Measurements from ENCODE around the gene ZAR1L.

ZAR1L gene

DNA sequence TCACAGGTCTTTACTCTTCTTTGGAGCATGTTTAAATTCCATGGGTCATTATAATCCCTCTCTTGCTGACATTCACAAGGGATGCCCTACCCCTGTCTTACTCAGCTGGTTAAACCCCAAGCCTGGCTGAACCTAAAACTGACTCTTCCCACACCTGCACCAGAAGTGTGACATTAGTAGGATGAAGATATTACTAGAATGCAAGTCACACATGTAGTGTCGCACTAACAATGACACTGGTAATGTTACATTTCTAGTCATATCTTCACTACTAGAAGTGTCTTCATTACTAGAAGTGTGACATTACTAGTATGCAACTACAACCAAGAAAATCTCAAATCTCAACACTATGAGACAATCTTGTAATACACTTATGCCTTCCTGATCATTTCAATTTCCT is 14.2 kb downstream of the ZAR1L start:
- no peak for DNase-seq (ENCODE audit: low read depth)

DNA sequence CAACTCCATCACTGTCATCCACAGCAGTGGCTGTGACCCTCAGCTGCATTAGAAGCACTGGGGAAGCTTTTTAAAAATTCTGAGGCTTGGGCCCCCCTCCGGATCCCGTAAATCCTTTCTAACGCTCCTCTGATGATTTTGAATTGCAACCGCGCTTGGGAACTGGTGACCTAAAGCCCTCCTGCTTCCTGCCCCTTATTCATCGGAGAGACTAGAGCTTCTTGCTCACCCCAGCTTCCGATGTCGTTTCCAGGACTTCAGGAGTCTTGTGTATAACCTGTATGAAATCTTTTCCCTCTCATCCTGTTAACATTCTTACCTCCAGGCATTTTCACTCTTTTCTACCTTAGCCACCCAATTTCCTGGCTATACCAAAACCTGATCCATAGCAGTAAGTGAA is 14.8 kb downstream of the ZAR1L start:
- no peak for DNase-seq (ENCODE audit: low read depth)

DNA sequence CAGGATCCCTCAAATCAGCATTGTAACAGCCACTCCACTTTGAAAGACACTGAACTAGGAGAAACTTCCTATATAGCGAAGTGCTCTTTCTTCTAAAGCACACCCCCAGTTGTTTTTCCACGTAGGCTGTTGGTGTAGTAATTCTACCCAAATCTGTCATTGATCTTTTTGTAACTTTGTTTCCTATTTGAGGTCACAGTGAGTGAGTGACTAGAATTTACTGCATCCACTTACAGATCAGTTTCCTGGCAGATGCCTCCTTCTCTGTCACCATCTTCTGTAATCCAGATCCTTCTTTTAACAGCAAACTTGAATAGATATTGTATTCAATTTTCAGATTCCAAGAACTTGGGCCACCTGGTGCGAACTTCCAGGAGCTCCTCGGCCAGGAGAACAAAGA is 15.3 kb downstream of the ZAR1L start:
- DNase-seq (ENCODE audit: low read depth): no peak

DNA sequence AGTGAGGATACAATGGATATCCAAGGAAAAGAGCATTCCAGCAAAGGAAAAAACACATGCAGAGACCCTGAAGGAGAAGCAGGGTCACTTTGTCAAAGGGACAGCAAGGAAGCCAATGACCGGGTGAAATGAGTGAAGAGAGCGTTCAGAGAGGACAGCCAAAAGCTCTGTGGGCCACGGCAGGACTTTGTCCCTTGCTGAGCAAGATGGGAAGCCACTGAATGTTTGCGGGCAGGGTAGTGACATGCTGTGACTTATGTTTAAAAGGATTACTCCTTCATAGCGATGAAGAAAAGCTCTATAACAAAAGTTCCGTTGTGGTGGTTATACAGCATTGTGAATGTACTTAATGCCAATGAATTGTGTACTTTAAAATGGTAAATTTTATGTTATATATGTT is 16.5 kb downstream of the ZAR1L start:
- DNase-seq (ENCODE audit: low read depth): no peak

DNA sequence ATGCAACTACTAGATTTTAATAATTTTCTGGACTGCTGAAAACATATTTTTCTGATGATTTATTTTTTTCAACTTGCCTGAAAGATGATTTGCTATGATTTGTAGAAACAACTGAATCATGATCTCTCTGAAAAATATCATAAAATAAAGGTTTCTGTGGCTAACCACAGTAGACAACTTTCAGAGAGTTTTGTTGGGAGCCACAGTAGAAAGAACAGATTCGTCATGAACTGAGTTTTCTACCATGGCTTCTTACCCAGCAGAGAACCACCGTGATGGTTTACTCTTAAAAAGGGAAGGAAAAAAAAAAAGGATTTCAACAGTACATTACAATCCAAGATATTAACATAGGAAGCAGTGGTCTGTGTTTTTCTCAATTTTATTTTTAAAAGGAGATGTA is 18.0 kb downstream of the ZAR1L start:
- DNase-seq (ENCODE audit: low read depth): no peak

DNA sequence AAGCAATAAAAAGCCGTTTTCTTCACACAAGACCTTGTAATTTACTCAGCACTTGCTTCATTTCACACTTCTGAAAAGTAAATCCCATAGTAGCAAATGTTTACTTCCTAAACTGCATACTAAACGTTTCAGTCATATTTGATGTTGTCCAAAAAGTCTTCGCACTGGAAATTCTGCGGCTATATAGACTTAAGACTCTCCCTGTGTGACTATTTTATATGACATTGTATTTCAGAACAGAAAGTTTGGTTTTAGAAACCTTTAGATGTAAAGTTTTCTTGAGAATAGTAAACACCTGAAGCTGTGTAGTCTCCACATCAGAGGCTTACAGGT is 29.6 kb downstream of the ZAR1L start:
- no peak for DNase-seq (ENCODE audit: low read depth)

DNA sequence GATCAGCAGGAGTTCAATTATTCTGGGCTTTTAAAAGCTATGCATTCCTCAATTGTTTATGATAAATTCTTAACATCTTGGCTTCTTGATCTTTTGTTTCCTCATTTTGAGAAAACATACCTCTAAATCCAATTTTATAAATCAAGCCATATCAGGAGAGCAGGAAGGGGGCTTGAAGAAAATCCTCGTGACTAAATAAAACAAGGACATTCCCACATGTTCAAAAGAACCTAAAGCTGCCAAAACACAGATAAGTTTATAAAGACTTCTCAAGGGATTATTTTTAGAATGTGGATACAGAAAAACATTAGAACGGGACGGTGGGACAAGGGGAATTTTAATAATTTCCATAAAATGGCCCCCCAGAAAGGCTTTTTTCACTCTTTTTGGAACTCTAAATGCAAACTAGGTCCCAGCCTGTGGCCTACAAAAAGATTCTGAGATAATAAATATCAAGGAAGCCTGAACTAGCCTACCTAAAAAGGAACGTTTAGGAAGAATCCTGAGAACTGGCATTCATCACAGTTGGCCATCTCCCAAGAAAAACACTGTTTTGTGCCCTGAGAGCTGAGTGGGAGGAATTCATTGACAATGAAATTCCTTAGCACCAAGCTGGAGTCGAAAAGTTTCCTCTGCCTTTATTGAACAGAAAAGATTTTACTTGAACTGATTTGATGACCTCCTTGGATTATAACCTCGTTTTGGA is 30.1 kb downstream of the ZAR1L start:
- DNase-seq (ENCODE audit: low read depth): no peak

DNA sequence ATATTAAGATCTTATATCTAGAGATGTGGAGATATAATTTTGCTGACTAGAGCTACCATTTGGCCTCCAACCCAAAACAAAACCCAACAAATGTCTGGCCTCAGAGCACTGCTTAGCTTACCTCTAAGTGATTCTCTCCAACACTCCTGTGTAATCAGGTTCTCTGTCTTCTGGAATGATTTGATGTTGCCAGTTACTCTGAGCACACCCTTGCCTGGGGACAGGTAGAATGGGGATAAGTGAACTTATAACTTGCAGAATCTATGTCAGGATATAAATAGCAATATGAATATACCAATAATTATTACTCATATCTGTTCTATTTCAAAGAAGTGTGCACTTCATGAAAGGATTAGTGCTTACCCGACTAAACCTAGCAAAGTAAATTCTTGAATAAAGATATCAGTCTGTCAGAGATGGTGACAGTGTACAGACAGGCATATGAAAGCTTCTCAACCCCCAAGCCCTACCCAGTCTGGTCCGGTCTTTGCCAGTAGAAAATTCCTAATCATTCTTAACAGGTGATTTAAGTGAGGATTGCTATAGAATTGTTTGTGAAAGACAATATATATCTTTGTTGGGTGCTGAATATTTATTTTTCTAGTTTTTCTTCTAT is 33.0 kb downstream of the ZAR1L start:
- DNase-seq (ENCODE audit: low read depth): no peak

DNA sequence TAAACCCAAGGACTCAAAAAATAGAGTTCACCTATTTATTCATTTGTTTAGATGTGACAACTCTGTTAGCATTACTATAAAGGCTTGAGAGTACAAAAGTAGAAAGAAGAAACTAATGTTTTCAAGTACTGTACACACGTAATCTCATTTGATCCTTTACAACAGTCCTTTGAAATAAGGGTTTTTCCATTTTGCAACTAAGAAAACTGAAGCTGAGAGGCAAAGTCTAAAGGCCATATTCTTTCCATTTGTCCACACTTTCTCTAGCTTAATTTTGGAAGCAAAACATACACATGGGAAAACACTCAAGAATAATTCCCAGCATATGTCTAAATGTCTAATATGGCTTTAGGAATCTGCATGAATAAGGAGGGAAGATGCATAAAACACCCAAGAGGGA is 34.1 kb downstream of the ZAR1L start:
- DNase-seq (ENCODE audit: low read depth): no peak

DNA sequence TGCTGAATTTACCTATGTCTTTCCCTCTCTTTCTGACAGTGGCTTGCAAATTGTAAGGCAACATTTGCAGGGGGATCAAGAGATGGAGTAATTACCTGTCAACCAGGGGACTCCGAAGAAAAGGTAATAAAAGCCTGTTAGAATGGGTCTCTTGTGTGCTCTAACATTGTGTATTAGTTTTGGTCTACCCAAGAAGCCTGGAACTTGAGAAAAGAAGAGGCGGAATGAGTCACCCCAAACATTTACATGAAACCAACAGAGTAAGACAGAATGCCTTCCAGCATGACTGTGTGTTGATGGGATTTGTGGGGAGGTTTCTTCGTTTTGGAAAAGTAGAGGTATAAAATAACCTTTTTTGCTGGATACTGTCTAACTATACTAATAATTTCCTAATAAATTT is 36.7 kb downstream of the ZAR1L start:
- no peak for DNase-seq (ENCODE audit: low read depth)

DNA sequence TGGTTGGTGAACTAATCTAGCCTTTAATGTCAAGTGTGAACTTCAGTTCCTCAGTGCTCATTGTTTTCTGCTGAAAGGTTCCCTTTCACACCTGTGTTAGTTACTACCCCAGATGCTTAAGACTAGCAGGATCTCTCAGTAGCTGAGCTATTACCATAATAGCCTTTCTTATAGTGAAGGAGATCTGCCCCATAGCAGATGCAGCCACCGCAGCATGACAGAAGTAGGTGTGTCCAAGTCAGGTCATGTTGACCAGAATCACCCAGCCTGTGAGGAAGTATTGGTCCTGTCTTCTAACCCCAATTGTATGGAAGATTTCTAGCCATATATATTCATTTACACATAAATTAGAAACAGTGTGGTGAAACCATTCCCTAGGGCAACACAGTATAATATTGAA is 37.3 kb downstream of the ZAR1L start:
- DNase-seq (ENCODE audit: low read depth): no peak

DNA sequence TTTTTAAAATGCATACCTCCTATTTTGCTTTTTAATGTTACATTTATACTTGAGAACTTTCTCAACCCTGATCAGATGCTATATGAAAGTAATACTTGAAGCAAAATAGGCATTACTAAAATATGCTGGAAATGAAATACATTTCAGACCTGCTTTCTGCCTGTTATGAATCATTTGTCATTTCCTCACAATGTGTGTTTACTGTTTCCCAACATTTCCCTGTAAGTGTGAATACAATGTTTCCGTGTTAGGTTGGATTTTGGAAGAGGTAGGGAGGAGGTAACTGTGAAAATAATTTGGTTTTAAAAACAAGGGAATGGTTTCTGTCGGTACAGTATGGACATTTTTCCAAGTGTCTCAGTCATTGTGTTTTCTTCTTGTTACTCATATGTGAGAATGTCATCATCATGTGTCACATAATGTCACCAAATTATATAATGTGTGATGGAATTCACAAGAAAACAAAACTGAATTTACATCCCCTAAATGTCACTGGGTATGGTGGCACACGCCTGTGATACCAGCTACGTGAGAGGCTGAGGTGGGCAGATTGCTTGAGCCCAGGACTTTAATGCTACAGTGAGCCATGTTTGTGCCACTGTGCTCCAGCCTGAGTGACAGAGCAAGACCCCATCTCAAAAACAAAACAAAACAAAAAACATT is 43.0 kb downstream of the ZAR1L start:
- no peak for DNase-seq (ENCODE audit: low read depth)

DNA sequence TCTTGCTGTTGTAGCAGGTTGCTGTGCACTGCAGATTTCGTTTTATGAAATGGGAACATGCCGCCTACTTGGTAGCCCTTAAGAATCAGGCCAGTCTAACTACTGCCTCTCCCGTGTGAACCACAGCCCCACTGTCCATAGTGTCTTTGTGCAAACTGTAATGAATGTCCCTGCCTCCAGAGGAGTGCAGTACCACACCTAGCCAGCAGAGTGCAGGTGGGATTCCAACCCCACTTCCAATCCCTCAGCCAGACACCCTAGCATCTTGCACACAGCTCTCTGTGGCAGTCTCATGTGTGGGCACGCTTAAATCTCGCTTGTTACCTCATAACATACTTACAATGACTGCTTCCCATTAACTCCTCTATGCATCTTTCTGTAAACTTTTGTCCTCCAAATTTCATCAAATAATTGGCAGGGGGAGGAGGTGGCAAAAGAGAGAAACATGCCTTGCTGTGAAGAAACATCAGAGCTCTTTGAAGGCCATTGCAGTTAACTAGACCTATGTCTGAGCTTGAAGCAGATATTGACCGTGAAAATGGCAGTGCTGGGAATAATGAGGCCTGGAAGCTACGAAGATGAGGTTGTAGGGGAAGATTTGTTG is 47.2 kb downstream of the ZAR1L start:
- DNase-seq (ENCODE audit: low read depth): peak; percentile 21

DNA sequence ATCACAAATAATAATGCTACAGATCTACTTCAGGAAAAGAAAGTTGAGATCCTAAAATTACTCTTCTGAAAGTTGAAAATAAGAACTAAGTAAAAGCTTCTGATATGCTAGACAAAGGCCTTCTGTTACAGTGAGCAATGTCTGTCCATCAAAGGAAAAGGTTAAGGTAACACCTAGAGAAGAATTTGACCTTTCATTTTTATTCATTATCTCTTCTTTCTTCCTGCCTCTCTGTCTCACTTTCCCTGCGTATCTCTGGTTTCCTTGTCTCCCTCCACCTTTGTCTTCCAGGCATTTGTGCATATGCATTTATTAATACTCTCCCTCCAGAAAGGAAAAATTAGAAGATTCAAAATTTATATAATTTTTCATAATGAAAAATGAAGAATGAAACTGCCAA is 49.0 kb downstream of the ZAR1L start:
- no peak for DNase-seq (ENCODE audit: low read depth)

DNA sequence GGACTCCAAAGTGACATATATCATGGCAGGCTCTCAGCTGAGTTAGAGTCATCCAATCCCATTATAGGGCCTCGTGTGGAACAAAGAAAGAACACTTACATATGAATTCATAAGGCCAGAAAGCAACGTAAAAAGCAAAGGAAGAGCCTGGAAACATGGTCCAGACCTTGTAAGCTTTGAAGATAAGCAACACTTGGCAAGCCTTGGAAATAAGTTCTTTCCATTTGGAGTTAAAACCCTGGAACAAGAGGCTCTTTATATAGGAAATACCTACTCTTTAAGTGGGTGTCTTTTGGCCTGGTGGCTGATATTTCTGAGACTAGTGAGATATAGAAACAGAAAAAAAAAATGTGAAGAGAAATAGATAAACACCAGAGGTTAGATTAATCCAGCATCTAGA is 49.4 kb downstream of the ZAR1L start:
- DNase-seq (ENCODE audit: low read depth): no peak

DNA sequence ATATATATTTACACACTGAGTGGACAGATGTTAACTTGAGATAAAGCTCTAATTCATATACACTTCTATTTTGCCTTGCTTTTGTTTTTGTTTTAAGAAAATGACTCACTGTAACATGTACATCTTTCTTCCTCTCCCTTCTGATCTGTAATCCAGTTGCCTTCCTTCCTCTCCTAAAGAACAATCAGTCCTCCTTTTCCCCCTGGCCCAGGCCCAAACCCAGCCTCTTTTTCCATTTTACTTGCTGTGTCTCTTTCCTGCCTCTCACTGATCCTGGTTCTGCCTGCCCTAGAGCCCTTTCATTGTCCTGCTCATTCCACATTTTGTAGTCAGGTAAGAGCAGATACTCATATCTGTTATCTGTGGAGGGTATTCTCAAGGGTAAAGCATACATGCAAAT is 50.8 kb downstream of the ZAR1L start:
- no peak for DNase-seq (ENCODE audit: low read depth)

DNA sequence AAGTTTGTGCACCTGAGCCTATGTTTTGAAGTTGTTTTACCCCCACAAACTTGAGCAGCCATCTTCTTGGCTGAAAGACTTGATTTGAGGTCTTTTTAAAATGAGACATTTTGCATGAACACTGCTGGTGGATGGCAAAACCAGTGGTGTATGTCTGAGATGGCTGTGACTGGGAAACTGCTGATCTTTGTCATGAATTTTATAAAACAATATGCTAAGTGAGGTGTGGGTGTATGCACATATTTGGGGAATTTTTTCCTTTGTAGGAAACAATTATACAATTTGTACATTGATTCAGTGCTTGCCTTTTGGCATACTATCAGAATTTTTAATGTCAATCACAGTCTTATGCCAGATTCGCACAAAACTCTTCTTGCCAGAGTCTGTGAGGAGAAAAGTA is 52.5 kb downstream of the ZAR1L start:
- DNase-seq (ENCODE audit: low read depth): no peak

DNA sequence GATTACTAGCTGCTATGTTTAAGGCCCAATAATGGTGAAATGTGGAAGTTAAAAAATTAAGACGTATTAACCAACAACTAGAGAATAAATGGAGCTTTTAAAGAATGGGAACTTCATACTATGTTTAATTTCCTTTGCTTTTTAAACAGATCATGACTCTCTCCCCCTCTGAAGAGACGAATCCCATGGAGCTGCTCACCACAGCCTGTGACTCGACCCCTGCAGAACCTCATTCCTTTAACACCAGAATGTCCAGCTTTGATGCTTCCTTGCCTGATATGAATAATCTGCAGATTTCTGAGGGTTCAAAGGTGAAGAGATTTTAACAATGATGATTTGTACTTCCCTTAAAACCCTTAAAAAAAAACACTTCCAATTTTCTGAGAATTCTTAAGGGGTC is 53.0 kb downstream of the ZAR1L start:
- no peak for DNase-seq (ENCODE audit: low read depth)

DNA sequence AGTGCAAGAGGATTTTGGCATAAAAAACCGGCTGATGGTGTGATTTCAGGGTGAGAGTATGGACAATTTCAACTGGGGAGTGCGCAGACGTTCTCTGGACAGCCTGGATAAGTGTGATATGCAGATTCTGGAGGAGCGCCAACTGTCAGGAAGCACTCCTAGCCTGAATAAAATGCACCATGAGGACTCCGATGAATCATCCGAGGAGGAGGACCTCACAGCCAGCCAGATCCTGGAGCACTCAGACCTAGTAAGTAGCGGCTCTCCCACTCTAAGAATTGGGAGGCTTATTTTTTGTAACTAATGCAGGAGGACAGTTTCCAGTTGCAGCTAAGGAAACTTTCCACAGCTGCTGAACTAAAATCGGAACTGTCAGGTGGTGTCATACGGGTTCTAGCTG is 53.6 kb downstream of the ZAR1L start:
- DNase-seq (ENCODE audit: low read depth): no peak

DNA sequence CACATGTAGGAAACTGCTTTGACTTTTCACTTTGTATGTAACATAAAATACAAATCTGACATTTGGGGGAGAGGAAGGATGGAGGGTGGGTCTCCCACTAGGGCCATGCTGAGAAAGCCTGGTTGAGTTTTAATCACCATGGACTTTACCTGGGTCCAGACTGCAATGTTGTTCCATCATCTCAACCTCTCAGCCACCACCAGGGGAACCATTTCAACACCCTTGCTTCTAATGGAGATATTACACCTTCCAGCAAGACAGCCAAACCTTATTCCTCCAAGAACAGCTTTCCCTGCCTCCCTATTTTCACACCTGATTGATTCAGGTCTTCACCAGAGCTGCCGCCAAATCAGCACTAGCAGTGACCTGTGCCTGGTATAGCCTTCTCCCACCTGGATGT is 56.0 kb downstream of the ZAR1L start:
- DNase-seq (ENCODE audit: low read depth): no peak

DNA sequence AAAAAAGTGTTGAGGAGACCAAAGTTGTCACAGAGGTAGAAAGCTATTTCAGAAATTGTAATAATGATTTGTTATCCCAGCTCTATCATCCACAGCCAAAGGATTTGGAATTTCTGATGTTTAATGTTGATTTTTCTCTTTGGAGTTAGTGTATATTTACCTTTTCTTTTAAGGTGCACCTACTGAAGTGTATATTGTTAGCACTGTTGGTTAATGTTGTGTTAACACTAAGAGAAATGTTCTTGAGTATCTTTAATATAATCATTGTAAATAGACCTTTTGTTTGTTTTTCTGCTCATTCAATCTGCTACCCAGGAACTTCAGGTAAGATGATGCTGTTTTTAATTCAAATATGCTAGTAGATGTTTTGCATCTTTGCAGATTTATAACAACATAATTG is 57.5 kb downstream of the ZAR1L start:
- DNase-seq (ENCODE audit: low read depth): no peak

DNA sequence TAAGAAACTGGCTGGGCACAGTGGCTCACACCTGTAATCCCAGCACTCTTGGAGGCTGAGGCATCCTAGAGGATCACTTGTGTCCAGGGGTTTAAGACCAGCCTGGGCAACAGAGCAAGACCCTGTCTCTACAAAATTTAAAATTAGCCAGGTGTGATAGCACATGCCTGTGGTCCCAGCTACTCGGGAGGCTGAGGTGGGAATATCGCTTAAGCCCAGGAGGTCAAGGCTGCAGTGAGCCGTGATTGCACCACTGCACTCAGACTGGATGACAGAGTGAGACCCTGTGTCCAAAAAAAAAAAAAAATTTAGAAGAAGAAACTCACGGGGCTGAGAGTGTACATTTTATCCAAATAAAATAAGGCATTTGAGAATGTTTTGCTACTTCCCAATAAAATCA is 58.9 kb downstream of the ZAR1L start:
- no peak for DNase-seq (ENCODE audit: low read depth)

DNA sequence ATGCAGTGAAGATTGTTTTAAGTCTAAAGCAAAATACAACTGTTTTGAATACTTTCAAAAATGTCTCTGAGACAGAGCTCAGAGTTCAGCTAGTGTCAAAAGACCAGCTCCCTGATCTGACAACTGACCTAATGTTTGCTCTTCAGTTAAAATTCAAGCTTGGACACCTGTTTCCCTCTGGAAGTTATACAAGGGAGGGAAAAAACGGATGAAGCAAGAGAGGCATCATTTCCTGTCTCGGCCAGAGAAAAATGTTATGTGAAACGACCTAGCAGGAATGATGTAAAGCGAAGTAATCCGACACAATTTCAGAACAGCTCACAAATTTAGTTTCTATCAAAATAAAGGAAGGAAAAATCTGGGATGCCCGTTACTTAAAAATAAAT is 59.4 kb downstream of the ZAR1L start:
- DNase-seq (ENCODE audit: low read depth): no peak
